Measurements from ENCODE around the gene CTCFL.

The CTCFL gene

DNA sequence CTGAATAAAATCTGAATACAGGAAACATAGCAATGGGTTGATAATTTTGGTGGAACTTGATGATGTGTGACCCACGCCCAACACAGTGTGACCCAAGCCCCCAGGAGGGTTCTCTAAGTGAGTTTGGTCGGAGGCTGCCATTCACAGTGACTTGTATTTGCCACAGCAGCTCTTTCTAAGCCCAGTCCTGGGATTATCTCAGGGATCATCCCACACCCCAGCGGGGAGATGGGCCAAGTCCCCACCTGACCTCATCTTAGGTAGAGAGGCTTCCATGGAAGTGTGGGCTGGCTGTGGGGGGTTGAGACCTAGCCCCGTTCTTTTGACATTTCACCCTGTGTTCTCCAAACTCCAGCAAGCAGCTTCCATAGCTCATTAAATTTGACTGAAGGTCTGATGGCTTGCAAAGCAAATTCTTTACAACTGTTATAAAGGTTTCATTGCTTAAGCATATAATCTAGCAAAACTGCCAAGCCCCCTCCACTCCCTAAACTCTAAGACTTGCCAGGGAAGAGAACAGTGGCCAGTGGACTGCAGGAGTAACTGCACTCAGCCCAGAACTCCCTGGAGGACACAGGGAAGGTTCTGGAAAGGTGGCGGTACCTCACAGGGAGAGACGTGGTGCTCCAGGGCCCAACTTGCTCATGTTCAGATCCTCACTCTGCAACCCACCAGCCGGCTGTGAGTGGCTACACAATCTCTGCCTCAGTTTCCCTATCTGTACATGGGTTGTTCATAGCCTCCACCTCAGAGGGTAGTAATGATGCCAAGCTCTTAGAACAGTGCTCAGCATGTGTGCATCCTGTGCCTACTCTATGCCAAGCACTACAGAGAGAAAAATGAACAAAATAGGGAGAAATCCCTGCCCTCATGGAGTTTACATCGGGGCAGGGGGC is 35.0 kb upstream of the CTCFL start:
- no peak for DNase-seq

DNA sequence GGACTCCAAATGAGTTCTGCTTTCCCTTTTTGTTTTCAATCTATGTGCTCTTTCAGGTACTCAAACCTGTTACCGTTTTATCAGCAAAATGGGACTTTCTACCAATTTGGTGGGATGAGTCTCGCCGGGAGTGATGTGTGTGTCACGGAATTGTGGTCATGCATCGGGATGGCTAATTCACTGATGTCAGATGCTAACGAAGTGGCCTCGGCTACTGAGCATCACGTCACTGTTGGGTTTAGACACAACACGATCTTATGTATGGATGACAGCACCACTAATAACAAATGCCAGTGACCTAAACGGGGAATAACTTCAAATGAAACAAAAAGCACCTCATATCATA is 34.3 kb upstream of the CTCFL start:
- DNase-seq = no peak

DNA sequence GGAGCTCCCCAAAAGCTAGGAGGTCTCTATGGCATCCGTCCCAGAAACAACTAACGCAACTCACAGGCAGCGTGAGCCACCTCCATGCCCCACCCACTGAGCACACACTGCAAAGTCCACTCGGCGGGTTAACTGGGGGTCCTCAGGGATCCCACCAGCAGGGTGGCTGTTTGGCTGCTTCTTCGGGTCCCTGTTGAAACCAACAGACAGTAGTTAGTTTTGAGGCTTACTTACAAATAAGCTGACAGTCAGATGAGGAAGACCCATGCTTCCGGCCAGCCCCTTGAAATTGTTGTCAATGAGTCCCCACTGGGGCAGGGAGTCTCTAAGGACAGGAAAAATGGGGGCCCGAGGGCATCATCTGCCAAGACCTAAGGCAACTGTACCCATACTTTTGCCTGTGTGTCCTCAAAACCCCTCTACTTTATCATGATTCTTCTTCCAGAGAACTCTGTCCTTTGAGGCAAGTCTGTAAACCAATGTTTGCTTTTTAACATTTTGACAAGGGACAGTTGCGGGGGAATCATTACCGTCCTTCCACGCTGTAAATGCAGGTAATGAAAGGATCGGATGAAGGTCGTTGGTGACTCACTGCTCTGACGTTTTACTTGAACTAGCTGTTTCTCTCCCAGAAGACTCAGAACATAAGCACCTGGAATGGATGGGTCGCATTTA is 33.8 kb upstream of the CTCFL start:
- DNase-seq = no peak

DNA sequence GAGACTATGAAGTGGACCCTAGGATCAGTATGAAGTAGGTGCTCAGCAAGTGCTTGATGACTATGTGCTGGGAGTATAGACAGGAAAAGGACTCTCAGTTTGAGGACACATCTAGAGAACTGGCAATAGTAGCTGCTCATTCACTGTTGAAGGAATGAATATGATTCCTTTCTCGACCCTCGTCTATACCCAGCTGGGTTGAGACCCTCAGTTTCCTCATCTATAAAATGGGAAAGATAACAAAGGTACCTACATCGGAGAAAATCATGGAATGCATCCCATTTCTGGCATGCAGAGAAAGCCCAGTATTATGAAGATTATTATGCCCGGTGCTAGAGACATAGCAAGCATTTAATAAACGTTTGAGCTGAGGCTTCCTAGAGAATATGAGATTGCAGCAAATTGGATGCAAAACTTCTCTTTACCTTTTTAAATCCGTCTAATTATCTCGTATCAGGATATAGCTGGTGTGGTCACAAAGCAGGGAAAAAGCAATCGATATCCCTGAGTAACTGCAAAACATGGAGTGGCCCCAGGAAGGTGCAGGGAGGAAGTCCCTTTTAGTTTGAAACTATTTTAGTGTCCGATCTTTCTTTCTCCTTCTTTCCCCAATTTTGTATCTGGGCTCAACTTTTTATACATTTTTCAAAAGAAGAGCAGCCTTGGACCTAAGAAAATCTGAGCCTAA is 33.1 kb upstream of the CTCFL start:
- DNase-seq = no peak

DNA sequence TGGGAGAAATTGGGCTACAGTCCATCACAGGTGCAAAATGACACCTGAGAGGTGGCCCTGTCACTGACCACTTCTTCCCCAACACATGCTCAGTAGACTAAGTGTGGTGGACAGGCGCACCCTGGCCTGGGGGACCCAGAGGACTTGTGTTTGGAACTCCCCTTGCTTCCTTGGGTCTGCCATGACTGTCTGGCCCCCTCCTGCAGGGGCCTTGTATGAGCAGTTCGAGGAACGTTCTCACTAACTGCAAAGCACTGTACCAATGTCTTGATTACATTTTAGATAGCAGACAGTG is 32.0 kb upstream of the CTCFL start:
- no peak for DNase-seq

DNA sequence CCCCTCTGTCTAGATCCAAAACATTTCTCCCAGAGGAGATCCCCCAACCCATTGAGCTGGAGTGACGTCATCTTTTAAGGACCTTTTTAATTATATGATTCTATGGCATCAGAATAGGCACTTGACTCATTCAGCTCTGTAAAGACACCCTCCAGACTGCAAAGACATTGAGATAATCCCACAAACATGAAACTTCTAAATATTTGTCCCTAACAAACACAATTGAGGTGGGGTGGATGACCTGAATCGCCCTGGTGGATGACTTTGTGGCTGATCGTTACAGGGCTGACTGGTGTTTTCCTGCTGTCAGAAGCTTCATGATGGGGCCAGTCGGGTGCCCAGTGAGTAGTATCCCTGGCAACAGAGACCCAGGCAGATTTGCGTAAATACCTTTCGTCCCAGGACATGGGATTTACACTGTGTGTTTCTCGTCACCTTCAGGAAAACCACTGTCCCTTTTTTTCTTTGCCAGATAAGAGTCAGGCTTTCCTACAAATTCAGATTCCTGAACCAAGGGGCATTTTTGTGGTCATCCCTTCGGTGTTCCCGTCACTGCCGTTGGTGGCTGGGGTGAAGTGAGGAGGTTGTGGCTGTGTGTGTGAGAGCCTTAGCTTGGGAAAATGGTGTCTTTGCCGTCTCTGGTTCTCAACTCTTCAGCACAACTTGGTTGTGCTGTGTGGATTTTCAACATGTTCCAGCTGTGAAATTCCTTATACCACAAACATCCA is 30.7 kb upstream of the CTCFL start:
- no peak for DNase-seq

DNA sequence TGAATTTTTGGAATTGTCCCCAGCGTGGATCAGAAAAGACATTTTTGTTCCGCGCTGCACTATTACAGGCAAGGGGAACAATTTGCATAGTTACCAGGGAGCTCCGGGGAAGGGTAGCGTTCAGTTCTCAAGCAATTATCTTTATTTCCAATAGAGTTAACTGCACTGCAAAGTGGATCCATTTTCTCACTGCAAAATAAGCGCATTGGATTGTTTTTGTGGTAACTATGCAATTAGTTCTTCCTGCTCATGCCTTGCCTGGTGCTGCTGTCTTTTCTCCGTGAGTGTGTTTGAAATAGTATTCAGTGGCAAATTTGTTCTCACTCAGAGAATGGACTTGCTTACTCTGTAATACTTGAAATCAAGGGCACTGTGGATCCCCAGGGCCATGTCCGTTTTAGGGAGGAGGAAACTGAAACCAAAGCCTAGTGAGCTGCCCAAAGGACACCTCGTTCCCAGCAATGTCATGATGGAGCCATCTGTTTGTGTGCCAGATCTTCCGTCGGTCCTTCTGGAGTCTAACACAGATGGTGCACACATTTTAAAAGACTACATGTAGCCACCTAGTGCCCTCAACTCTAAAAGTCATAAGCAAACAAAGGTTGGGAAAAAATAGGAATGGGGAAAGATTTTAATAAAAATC is 28.6 kb upstream of the CTCFL start:
- DNase-seq = no peak

DNA sequence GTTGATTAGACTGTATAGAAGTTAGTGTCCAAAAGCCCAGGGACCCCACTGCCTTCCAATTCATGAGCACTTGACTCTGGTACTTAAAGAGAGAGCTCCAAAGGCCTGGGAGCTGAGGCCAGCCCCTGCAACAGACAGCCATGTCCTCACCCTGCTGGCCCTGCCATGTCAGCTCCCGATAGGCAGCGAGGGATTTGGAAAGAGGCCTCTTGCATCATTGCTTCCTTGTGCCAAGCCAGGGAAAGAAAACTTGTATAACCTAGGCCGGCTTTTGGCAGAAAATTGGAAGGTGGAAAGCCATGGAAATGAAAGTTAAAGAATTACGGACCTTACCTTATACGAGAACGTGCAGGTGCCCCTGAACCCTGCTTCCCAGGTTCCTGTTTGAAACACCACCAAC is 27.5 kb upstream of the CTCFL start:
- DNase-seq = no peak

DNA sequence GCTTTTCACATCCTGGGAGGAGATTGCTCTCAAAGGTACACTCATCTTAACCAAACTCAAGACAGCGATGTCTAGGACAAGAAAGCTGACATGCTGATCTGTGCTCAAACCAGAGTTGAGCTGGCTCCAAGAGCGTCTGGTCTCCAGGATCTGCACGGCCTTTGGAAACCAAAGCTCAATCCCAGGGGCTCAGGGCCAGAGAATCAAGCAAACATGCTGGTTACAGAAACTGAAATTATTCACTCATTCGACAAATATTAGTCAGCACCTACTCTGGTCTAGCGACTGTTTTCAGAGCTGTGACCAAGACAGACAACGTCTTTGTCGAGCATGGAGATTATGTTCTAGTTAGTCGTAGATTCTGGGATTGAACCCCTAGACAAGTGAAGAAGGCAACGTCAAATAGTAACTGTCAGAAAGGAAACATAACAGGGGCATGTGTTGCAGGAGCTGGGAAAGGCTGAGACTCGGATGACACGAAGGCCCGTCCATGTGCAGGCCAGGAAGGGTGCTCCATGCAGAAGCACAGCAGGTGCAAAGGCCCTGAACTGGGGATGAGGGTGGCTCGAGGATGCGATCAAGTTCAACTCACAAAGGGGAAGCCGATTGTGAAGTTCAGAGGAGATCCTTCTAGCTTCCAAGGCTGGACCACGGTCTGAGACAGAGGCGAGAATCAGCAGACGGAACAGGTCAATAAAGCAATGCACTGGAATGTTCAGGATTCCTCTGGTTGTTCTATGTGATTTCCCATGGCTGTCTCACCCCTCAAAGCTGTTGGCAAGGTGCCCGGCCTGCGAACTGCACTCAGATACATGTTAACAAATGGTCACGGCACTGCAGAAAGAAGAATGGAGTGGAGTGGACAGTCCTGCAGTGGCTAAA is 23.5 kb upstream of the CTCFL start:
- no peak for DNase-seq

DNA sequence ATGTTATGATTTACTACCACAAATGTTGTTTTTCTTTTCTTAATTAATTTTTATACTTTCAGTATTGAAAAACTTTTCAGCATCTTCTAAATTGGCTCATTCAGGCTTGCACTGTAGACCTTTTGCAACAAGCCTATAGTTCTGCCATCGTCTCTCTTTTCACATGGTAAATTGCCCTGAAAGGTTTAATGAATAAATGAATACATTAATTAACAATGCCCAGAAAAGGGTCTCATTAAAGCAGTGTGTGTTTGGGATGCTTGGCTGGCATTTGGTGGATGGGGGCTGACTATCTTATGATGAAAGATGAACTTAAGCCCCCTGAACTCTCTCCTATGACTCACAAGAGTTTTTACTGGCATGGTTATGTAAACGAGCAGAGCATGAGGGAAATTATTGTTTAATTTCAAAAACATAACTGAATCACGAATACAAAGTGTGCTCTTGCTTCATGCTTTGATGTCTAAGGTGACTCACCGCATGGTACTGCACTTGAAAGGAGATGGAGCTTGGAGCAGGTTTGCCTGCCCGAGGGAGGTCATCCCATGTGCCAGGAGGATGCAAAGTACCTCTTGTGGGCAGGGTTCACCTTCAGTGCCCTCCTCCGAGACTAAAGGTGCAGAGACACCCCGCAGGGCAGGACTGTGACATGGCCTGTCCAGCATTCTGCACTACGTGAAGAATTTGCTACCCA is 22.2 kb upstream of the CTCFL start:
- no peak for DNase-seq

DNA sequence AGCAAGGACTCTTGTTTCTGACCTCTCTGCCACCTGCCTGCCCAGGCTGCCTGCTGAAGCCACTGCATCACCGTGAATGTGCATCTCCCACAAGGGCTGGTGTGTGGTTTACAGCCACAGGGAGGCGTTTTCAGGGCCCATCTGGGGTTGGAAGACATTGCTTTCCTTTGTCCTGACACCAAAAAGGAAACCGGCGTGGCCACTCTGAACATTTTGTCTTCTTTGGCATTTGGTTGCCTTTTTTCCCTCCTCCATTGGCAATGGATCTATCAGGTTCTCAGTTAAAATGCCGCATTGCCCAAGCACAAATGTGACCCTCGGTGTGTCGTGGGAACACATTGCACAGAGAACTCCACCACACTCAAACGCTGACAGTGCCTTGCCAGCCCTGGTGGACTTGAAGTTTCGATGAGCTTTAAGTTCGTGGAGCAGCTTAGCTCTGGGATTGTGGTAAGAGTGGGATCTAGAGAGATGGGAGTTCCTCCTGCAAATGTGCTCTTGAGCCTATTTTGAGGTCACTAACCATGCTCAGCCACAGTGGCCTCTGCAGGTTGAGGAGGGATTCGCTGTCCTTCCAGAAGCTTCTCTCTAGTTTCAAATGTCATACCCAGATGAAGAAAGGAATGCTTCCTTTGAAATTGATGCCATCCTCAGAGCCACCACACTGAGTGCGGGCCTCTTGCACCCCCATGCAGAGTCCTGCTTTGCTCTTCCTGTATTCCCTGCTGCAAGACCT is 21.2 kb upstream of the CTCFL start:
- no peak for DNase-seq

DNA sequence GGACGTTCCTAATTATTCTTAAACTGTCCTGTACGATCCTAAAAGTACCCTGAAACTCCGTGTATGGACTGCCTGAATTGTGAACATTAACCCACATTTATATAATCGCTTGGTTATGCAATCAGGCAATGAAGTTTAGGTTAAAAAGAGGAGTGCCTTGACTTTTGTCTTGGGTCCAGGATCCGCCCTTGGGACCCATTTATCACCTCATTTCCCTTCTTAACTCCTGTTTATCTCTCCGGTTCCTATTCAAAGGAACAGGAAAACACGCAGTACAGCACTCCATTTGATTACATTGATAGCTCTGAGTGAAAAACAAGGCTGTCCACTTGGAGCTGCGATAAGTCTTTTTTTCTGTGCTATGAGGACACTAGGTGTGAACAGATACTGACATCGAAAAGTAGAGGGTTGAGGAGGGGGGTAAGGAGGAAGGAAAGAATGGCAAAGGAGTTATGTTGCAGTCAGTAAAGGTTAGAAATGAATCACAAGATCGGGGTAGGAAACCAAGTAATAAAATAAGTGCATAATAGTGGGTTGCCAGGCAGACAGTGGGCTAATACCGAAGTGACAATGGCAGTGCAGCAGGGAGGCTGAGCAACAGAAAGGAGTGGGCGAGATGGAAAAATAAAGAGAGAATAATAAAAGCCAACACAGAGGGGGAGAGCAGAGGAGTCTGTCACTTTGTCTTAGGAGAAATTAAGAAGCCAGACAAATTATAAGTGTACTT is 20.1 kb upstream of the CTCFL start:
- no peak for DNase-seq

DNA sequence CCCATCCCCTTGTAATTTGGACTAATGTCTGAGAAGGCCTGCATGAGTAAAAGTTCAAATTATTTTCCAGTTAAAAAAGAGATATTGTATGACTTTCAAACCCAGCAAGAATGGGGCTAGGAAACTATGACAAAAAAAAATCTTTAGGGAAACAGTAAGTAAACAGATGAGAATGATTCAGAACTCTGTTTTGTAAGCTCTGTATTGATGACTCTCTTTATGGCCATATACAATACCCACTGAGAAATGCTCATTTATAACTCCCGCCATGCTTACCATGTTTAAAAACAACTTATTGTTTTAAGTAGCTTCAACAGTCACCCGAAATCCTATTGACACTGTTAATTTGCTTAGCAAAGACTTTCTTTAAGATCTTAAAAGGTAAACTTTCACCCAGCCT is 18.8 kb upstream of the CTCFL start:
- DNase-seq = no peak

DNA sequence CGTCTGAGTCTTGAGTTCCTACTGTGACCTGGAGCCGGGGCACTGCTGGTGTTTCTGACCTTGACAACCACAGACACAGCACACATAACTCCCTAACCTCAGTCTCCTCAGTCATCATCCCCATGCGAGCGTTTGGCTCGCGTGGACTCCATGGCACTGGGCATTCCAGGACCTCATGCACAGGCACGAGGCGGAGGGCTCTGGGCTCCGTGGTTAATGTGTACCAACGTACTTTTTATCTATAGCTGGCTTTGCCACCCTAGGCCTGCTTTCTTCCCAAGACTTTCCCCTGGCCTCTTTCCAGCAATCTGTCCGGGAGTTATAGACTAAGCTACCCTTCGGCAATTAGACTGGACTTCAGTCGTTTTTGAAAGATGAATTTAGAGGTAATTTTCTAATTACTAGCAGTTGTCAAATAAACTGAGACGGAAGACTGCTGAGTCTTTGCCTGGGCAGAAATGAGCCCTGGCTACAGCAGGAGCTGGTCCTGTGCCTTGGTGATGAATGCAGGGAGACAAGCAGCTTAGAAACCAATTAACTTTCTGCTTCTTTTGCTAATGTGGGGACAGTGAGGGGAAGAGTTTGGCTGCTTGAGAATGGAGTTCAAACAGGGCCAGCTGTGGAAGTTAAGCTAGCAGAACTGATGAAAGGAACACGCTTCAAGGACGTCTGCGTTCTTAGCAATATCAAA is 16.1 kb upstream of the CTCFL start:
- DNase-seq = no peak

DNA sequence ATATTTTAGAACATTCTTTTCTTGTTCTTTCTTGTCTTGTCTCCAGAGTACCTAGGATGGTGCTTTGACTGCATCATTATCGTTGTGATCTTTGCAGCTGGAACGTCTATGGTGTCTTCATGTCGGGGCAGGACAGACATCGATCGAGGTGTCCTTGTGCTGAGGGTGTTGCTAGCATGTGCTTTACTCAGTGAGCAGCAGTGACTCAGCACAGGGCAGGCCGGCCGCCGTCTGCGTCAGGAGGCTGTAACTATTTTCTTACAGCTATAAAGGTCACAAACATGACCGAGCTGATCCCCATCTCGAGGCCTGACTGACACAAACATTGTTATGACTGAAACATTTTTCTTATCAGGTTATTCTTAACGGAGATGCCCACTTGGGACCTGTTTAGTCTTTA is 14.9 kb upstream of the CTCFL start:
- DNase-seq = no peak

DNA sequence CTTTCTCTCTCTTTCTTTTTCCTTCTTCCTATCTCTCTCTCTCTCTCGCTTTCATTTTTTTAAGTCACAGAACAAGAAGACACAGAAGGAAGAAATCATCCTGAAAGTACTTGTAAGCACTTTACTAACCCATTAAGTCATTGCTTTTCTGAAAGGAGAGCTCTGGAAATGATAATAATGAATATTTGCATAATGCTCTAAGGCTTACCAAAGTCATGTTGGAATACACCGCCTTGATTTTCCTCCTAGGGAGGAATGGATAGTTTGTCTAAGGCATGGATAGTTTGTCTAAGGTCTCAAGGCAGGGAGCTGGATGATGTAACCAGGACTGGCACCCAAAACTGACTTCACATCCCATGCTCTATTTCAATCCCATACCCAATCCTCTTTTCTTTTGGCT is 12.9 kb upstream of the CTCFL start:
- no peak for DNase-seq

DNA sequence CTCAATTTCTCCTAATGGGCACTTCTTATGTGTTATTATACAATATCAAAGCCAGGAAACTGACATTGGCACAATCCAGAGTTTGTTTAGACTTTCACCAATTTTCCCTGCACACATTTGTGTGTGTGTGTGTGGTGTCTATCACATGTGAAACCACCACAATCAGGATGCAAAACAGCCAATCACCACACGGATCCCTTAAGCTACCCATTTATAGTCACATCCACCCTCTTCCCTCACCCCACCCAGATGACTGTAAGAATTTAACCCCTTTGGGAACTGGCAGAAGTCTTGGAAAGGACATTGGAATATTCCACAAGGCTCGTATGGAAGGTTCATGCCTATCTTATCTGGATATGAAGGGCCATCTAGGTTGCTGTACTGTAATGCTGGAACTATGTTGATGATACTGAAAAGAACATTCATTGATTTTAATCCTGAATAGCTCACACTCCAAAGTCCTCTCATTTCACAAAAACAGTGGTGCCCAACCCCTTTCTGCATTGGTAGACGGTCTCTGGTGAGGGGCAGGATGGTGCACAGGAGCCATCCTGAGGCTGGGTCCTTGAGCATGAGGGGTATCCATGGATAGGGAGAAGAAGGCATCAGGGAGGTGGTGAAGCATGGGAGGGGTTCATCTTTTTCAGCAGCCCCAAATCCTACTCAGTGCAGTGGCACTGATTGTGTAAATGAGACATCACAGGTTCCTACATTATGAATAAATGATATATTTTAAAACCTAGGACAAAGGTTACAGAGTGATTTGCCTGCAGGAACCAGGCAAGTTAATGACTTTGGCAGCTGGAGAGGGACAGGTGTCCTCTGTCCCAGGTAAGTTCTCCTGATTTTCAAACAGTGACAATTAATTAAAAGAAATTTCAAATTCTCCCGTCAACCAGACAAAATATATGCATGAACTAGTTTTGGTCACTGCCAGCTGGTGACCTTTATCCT is 12.1 kb upstream of the CTCFL start:
- no peak for DNase-seq

DNA sequence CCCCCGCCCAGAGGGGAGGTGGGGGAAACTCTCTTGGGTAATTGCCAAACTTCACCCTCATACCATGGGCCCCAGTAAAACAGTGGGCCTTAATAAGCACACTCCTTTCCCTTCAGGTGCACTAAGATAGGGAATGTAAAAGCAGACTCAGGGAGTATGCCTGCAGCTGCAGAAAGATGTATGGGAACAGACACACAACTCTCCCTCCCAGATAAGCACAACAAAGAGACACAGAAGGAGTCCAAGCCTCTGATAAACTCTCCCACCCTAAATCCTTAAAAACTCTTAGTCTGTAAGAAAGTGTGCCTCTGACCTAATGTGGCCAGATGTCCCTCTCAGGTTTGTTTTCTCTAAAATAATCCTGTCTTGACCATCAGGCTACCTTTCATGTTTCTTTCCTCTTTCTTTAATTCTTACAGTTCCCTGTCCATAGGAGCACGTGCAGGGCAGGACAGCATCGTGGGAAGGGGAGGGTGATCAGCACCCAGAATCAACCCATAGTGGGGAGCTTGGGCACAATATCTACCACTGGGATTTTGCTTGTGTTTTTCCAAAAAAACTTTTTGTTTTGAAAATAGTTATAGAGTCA is 11.3 kb upstream of the CTCFL start:
- no peak for DNase-seq
